Suprapubic skin (tissue), 4 donors: Measurements from ENCODE around the gene VHLL. TPM values are rescaled to one million over a fixed set of nuclear protein-coding genes. Genes with fewer than 3 reads are reported as not detected.

Experiments
- DNase-seq, 2 donors: peaks; one replicate each; pipeline ENCODE4 v3.0.0-alpha.2; 2019; ENCODE audit warnings: low spot score in 2 of 2
- H3K27ac ChIP-seq: fragments of 200-600 bp; sonication (generic); one replicate; pipeline ENCODE4 v1.5.1; 2019
- H3K27me3 ChIP-seq: fragments of 200-600 bp; sonication (generic); one replicate; pipeline ENCODE4 v1.5.1; 2019
- H3K36me3 ChIP-seq: fragments of 200-600 bp; sonication (generic); one replicate; pipeline ENCODE4 v1.5.1; 2019
- H3K4me1 ChIP-seq: fragments of 200-600 bp; sonication (generic); one replicate; pipeline ENCODE4 v1.5.1; 2019
- H3K4me3 ChIP-seq: fragments of 200-600 bp; sonication (generic); one replicate; pipeline ENCODE4 v1.5.1; 2019; ENCODE audit warnings: mild to moderate bottlenecking
- H3K9me3 ChIP-seq: fragments of 200-600 bp; sonication (generic); one replicate; pipeline ENCODE4 v1.5.1; 2019
- CTCF ChIP-seq, 2 donors: fragments of 200-600 bp in 1 of 2; fragments of 450-650 bp in 1 of 2; sonication (generic) in 1 of 2; IDR thresholded peaks; one replicate each; pipeline ENCODE4 v1.5.1; 2016 to 2019; ENCODE audit warnings: antibody characterized with exemption in 2 of 2, mild to moderate bottlenecking in 1 of 2, moderate library complexity in 1 of 2
- EP300 ChIP-seq: sonication (generic); formaldehyde crosslinking; IDR thresholded peaks from one replicate; pipeline ENCODE4 v1.6.1; 2017; ENCODE audit warnings: antibody characterized with exemption
- POLR2A ChIP-seq, 2 donors: fragments of 450-650 bp; IDR thresholded peaks; one replicate each; pipeline ENCODE4 v1.6.1; 2017; ENCODE audit warnings: antibody characterized with exemption in 2 of 2, mild to moderate bottlenecking in 2 of 2, moderate library complexity in 2 of 2
- POLR2AphosphoS5 ChIP-seq, 3 donors: sonication (generic); formaldehyde crosslinking; IDR thresholded peaks; one replicate each; pipeline ENCODE4 v1.6.1; 2017; ENCODE audit warnings: antibody characterized with exemption in 3 of 3
- WGBS: methylation state at CpG from one replicate; pipeline ENCODE4 v1.1.5; 2018; 5-methylcytosine and 5-hydroxymethylcytosine counted together
- total RNA-seq, 4 donors: library from RNA; depleted of rRNA; stranded (reverse); fragments of >200 nt; gene quantifications; one replicate each; pipeline ENCODE4 v1.1.0, GENCODE V29; 2016

The VHLL gene
- total RNA-seq, 4 donors from 2014 or later, result not detected

GRCh38 chr1:156283521-156283920, 15.6 kb downstream of the VHLL start:
- Histone ChIP-seq H3K36me3 (peaks cover 21% of the 10 kb centered on the region), H3K4me1 (peaks cover 43% of the 10 kb centered on the region)

GRCh38 chr1:156282479-156283222, 16.5 kb downstream of the VHLL start, which contains the start of gene SMG5:
Gene SMG5, minus strand, starts transcription at chr1:156282825. Its CDS starts 145 bp downstream, at chr1:156282680.
- H3K4me3 ChIP-seq, result peak within 1 kb of the TSS; percentile 86
- peaks cover 43% of the 10 kb centered on the region for H3K4me1 ChIP-seq
- H3K36me3 ChIP-seq, result peaks cover 28% of the 10 kb centered on the region
- no peaks in the 10 kb centered on the region for H3K9me3 ChIP-seq
- TF ChIP-seq POLR2A (IDR thresholded peaks at IDR 0.05) (peak; percentile 79 to 89), POLR2AphosphoS5 (IDR thresholded peaks at IDR 0.05) (peak; percentile 57 to 94 (median 81)), CTCF (IDR thresholded peaks at IDR 0.05) (no peak)
- H3K27me3 ChIP-seq, result no peaks in the 10 kb centered on the region
- H3K27ac ChIP-seq, result peak within 1 kb of the TSS; percentile 94
- DNase-seq, result peak; percentile 97
- WGBS, result 0% methylated on average over 22 of the region's 50 CpGs

More at GRCh38 chr1:156283521-156283920, 15.6 kb downstream of the VHLL start:
- WGBS, result 77% methylated on average over 1 of the region's 1 CpG
- Histone ChIP-seq H3K27ac (peak overlapping the region; percentile 94), H3K27me3 (no peaks in the 10 kb centered on the region), H3K4me3 (peak overlapping the region; percentile 86), H3K9me3 (no peaks in the 10 kb centered on the region)
- TF ChIP-seq EP300 (no peak), POLR2AphosphoS5 (IDR thresholded peaks at IDR 0.05) (no peak), POLR2A (IDR thresholded peaks at IDR 0.05) (no peak), CTCF (IDR thresholded peaks at IDR 0.05) (no peak)
- no peak for DNase-seq

- H3K9me3 ChIP-seq, result no peaks in the 10 kb centered on the region
- 8% methylated on average over 22 of the region's 22 CpGs for WGBS
- H3K4me1 ChIP-seq, result peaks cover 43% of the 10 kb centered on the region
- H3K27ac ChIP-seq, result peak overlapping the region; percentile 94
- H3K4me3 ChIP-seq, result peak overlapping the region; percentile 86
- H3K27me3 ChIP-seq, result no peaks in the 10 kb centered on the region
- no peak for DNase-seq
- peaks cover 34% of the 10 kb centered on the region for H3K36me3 ChIP-seq
- no peak for TF ChIP-seq POLR2AphosphoS5 (IDR thresholded peaks at IDR 0.05)
- no peak for TF ChIP-seq POLR2A (IDR thresholded peaks at IDR 0.05)
- no peak for TF ChIP-seq EP300
- no peak for TF ChIP-seq CTCF (IDR thresholded peaks at IDR 0.05)
These were observed 17.2 kb downstream of the VHLL start for GRCh38 chr1:156281693-156282478.

- Histone ChIP-seq H3K27me3 (no peaks in the 10 kb centered on the region), H3K36me3 (peaks cover 36% of the 10 kb centered on the region), H3K4me3 (peak overlapping the region; percentile 86), H3K27ac (no peak overlapping the region), H3K9me3 (no peaks in the 10 kb centered on the region), H3K4me1 (peaks cover 43% of the 10 kb centered on the region)
- TF ChIP-seq POLR2A (IDR thresholded peaks at IDR 0.05), result no peak
- TF ChIP-seq CTCF (IDR thresholded peaks at IDR 0.05), result no peak
- DNase-seq, result no peak
- 18% methylated on average over 8 of the region's 8 CpGs for WGBS
These were observed 17.8 kb downstream of the VHLL start for GRCh38 chr1:156281281-156281680.

GRCh38 chr1:156279837-156280236, 19.3 kb downstream of the VHLL start:
- TF ChIP-seq EP300, result no peak
- TF ChIP-seq CTCF (IDR thresholded peaks at IDR 0.05), result no peak
- no peak for TF ChIP-seq POLR2AphosphoS5 (IDR thresholded peaks at IDR 0.05)
- TF ChIP-seq POLR2A (IDR thresholded peaks at IDR 0.05), result no peak
- DNase-seq, result no peak
- Histone ChIP-seq H3K27ac (no peak overlapping the region), H3K4me1 (peaks cover 28% of the 10 kb centered on the region), H3K27me3 (no peaks in the 10 kb centered on the region), H3K9me3 (no peaks in the 10 kb centered on the region), H3K36me3 (peaks cover 40% of the 10 kb centered on the region), H3K4me3 (no peak overlapping the region)
- 89% methylated on average over 3 of the region's 3 CpGs for WGBS
